HEK293 (cell line): ENCODE measurements around the gene TRIM72.

ENCODE experiments used
- CTCF ChIP-seq: fragments of 450-650 bp; formaldehyde crosslinking; IDR thresholded peaks from 2 replicates; pipeline ENCODE4 v1.5.1; 2016; ENCODE audit warnings: missing biosample characterization, missing genetic modification characterization
- GLI2 ChIP-seq: fragments of 450-650 bp; formaldehyde crosslinking; IDR thresholded peaks from 2 replicates; pipeline ENCODE4; 2017; ENCODE audit warnings: missing biosample characterization, missing genetic modification characterization, low read depth, borderline replicate concordance
- HOXD13 ChIP-seq: sonication (generic); formaldehyde crosslinking; IDR thresholded peaks from 2 replicates; pipeline ENCODE4 v1.8.0; 2022; ENCODE audit warnings: missing genetic modification reagents, borderline replicate concordance
- KLF8 ChIP-seq: fragments of 450-650 bp; formaldehyde crosslinking; IDR thresholded peaks from 2 replicates; pipeline ENCODE4 v1.5.1; 2016; ENCODE audit warnings: missing biosample characterization, missing genetic modification characterization
- MYNN ChIP-seq: fragments of 450-650 bp; formaldehyde crosslinking; IDR thresholded peaks from 2 replicates; pipeline ENCODE4 v1.5.1; 2016; ENCODE audit warnings: missing biosample characterization, missing genetic modification characterization, borderline replicate concordance
- REST ChIP-seq: fragments of 450-650 bp; formaldehyde crosslinking; IDR thresholded peaks from 2 replicates; pipeline ENCODE4 v1.5.1; 2016; ENCODE audit warnings: missing biosample characterization, missing genetic modification characterization
- ZBTB11 ChIP-seq: fragments of 450-650 bp; formaldehyde crosslinking; conservative IDR thresholded peaks from 2 replicates; pipeline ENCODE4 v1.5.1; 2016; ENCODE audit warnings: low read depth, missing biosample characterization, missing genetic modification characterization
- ZBTB21 ChIP-seq: fragments of 450-650 bp; formaldehyde crosslinking; IDR thresholded peaks from 2 replicates; pipeline ENCODE4 v1.5.1; 2017; ENCODE audit warnings: missing biosample characterization, missing genetic modification characterization
- ZNF433 ChIP-seq: fragments of 450-650 bp; formaldehyde crosslinking; IDR thresholded peaks from 2 replicates; pipeline ENCODE4 v1.5.1; 2016; ENCODE audit warnings: missing biosample characterization, missing genetic modification characterization, low read depth
- ZNF513 ChIP-seq: fragments of 450-650 bp; IDR thresholded peaks from 2 replicates; pipeline ENCODE4 v1.5.1; 2018; ENCODE audit warnings: missing biosample characterization, missing genetic modification characterization

- no peak for TF ChIP-seq GLI2
- no peak for TF ChIP-seq CTCF (tag by site-specific recombination)
- TF ChIP-seq ZNF513, result no peak
- TF ChIP-seq KLF8 (tag by site-specific recombination), result no peak
- no peak for TF ChIP-seq REST (tag by site-specific recombination)
- TF ChIP-seq HOXD13, result no peak
- TF ChIP-seq ZNF433 (tag by site-specific recombination), result no peak
- no peak for TF ChIP-seq ZBTB11
- TF ChIP-seq ZBTB21 (tag by site-specific recombination), result no peak
- no peak for TF ChIP-seq MYNN (tag by site-specific recombination)
Observed at GRCh38 chr16:31248344-31248743, 34.4 kb downstream of the TRIM72 start.
